NT2/D1 (cell line): ENCODE results near the gene PHACTR1.
"Not testable (repeated sequence)": the region's sequence is repeated elsewhere in the genome, so short reads cannot be mapped to it uniquely, and the experiment has no call there.

ENCODE experiments used
- DNase-seq: peaks from one replicate; pipeline ENCODE4 v3.0.0-alpha.2; 2011; ENCODE audit warnings: low read depth, low spot score
- H3K27me3 ChIP-seq: 2 replicates; pipeline ENCODE4 v1.6.0; 2011; ENCODE audit warnings: mild to moderate bottlenecking; ENCODE audit not compliant: insufficient read length, insufficient read depth
- H3K36me3 ChIP-seq: 2 replicates; pipeline ENCODE4 v1.6.1; 2011; ENCODE audit warnings: mild to moderate bottlenecking, low read length, mixed read lengths; ENCODE audit not compliant: insufficient read depth, insufficient read length
- H3K4me1 ChIP-seq: 2 replicates; pipeline ENCODE4 v1.5.1; 2011; ENCODE audit not compliant: insufficient read depth, insufficient read length
- H3K4me3 ChIP-seq: 2 replicates; pipeline ENCODE4 v1.5.1; 2011; ENCODE audit warnings: low read depth; ENCODE audit not compliant: insufficient read length
- H3K9ac ChIP-seq: 2 replicates; pipeline ENCODE4 v1.6.0; 2011; ENCODE audit warnings: low read depth; ENCODE audit not compliant: insufficient read length
- H3K9me3 ChIP-seq: 2 replicates; pipeline ENCODE4 v1.5.1; 2011; ENCODE audit warnings: mild to moderate bottlenecking, low read length; ENCODE audit not compliant: insufficient read depth
- SUZ12 ChIP-seq: IDR thresholded peaks from 2 replicates; pipeline ENCODE4 v1.6.1; 2011; ENCODE audit not compliant: insufficient read length, insufficient read depth; ENCODE audit errors: extremely low read depth
- YY1 ChIP-seq: IDR thresholded peaks from 2 replicates; pipeline ENCODE4 v1.6.1; 2011; ENCODE audit not compliant: insufficient read length, insufficient read depth
- ZNF274 ChIP-seq: IDR thresholded peaks from 2 replicates; pipeline ENCODE4 v1.6.1; 2011; ENCODE audit warnings: mild to moderate bottlenecking, low read depth, low read length

Gene PHACTR1

DNA sequence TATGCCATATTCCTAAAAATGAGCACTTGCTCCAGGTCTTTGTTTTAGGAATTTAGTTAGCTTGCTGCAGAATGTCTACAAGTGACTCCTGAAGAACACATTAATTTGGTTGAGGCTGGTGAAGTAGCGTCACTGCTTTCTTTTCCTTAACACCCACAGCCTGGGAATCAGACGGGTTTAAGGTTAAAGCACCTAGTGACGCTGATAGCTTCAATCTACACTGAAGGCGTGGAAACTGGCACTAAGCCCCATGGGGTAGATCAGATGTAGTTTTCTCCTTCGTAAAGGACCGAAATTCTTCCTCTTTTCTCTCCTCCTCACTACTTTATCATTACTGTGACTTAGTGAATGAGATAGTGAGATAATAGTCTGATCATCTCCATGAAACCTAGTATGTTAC is 521.5 kb downstream of the PHACTR1 start:
- TF ChIP-seq SUZ12 (no peak), ZNF274 (no peak), YY1 (no peak)
- no peak for DNase-seq
- Histone ChIP-seq H3K9ac (no peak overlapping the region), H3K36me3 (no peaks in the 10 kb centered on the region), H3K4me1 (no peaks in the 10 kb centered on the region), H3K4me3 (no peak overlapping the region), H3K27me3 (no peaks in the 10 kb centered on the region), H3K9me3 (no peaks in the 10 kb centered on the region)

DNA sequence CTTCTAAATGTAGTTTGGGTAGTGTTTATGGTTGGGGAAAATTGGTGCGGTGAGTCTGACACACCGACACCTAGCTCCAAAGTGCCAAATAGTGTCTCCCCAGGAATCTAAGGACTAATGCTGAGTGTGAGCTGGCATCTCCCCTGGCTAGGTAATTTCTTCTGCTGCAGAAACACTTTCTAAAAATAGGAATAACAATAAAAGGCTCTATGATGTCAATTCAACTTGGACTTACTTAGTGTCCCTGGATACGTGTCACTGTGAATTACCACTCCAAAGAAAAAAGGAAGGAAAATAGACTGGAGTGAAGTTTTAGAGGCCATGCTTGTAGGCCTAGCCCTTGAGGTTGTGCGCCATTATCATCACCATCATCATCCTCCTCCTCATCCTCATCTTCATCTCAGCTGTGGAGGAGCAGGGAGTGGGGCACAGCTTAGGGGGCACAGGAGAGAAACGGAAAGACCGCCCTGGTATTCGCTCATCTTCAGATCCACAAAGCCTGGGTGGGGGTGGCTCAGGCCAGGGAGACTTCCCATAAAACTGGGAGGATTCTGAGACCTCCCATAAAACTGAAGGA is 522.2 kb downstream of the PHACTR1 start:
- Histone ChIP-seq H3K36me3 (no peaks in the 10 kb centered on the region), H3K4me3 (no peak overlapping the region), H3K4me1 (no peaks in the 10 kb centered on the region), H3K9me3 (peaks cover 4% of the 10 kb centered on the region; the same call in 1 of the 2 replicates), H3K9ac (no peak overlapping the region), H3K27me3 (no peaks in the 10 kb centered on the region)
- no peak for TF ChIP-seq SUZ12
- TF ChIP-seq ZNF274 = no peak
- DNase-seq = no peak

DNA sequence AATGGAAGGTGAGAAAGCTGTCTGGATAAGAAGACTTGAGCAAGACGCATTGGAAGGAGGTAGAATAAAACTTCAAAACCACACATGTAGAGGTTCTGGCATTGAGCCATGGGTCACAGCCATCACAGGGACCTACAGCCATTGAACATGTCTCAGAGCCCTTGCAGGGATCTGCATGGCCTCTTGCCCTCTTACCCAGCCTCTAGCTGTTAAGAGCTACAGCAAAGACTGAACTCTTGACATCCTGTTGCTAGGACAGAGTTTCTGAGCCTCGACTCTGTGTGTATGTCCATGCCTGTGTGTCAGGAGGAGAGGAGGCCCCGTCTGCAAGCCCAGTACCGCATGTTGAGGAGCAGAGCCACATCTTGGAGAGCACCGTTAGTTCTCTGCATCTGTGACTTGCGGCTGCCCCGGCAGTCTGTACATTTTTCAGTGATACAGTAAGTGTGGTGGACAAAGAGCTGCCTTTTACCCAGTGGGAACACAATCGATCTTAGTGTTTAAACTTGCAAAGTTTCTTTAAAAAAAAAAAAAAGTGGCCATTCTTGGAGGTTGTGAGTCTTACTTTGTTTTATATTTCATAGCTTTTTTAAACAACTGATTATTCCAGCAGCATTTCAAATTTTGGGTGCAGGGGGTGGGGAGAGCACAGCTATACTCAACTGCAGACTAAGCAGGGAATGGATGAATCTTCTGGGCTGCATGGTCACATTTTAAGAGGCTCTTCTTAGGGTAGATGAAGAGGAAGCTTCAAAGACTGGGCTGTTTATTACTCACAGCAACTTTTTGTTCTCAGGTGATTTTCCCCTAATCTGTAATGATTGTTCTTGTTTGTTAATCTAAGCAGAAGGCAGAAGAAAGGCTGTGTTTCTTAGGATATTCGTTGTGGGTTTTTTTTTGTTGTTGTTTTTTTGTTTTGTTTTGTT is 523.2 kb downstream of the PHACTR1 start:
- Histone ChIP-seq H3K9me3 (peaks cover 5% of the 10 kb centered on the region; the same call in 1 of the 2 replicates), H3K4me3 (no peak overlapping the region), H3K9ac (no peak overlapping the region), H3K27me3 (no peaks in the 10 kb centered on the region), H3K36me3 (no peaks in the 10 kb centered on the region), H3K4me1 (no peaks in the 10 kb centered on the region)
- no peak for TF ChIP-seq ZNF274
- TF ChIP-seq SUZ12 = no peak
- TF ChIP-seq YY1 = no peak
- DNase-seq = no peak

DNA sequence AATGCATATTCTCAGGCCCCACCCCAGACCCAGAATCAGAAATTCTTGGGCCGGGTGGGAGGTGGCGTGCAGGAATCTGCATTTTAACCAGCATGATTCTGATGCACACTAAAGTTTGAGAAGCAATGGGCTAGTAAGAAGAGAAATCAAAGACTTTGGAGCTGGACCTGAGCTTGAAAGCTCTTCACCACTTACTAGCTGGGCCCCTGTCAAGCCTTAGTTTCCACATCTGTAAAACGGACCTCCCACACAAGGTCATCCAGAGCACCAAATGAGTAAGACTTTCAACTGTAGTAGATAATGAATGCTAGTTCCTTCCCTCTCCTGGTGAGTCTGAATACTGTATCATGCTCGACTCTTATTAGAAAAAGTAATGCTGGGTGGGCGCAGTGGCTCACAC is 524.8 kb downstream of the PHACTR1 start:
- TF ChIP-seq SUZ12 (no peak), YY1 (no peak), ZNF274 (no peak)
- no peak overlapping the region for H3K4me3 ChIP-seq
- DNase-seq = no peak
- no peaks in the 10 kb centered on the region for H3K36me3 ChIP-seq
- H3K4me1 ChIP-seq = no peaks in the 10 kb centered on the region
- no peaks in the 10 kb centered on the region for H3K27me3 ChIP-seq
- peaks cover 5% of the 10 kb centered on the region; the same call in 1 of the 2 replicates for H3K9me3 ChIP-seq
- no peak overlapping the region for H3K9ac ChIP-seq

DNA sequence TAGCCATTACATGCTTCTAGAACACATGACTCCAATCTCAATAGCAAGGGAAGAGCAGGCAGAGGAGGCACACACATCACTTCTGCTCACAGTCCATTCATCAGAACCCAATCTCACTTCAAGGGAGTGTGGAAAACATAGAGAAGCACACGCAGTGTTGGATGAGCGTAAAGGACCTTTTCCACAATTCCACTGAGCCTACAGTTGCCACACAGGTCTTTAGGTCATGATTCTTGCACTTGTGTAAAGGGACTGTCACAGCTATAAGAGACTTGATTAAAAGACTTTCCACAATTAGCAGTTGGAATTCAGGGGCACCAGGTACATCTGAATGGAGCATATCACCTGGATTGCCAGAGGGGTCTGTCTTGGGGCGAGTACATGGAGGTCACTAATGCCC is 525.6 kb downstream of the PHACTR1 start:
- no peaks in the 10 kb centered on the region for H3K36me3 ChIP-seq
- TF ChIP-seq SUZ12 = no peak
- TF ChIP-seq YY1 = no peak
- TF ChIP-seq ZNF274 = no peak
- peaks cover 5% of the 10 kb centered on the region; the same call in 1 of the 2 replicates for H3K9me3 ChIP-seq
- H3K4me1 ChIP-seq = no peaks in the 10 kb centered on the region
- H3K4me3 ChIP-seq = no peak overlapping the region
- no peaks in the 10 kb centered on the region for H3K27me3 ChIP-seq
- H3K9ac ChIP-seq = no peak overlapping the region
- no peak for DNase-seq

DNA sequence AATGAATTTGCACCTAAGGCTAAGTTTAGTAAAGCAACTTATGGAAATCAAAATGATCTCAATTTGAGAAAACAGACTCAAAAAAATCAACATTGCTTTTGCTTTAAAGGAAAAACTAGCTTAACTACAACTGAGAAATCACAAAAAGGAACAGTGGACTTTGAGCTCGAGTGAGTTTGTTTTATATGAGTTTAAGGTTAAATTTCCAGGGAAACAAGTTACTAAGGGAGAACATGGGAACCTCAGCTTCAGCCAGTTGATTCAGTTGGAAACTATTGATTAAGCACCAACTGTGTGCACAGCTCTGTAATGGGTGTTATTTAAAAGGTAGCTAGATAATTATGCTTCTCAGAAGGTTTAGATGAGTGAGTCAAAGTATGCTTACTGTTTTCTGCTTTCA is 526.0 kb downstream of the PHACTR1 start:
- H3K27me3 ChIP-seq = no peaks in the 10 kb centered on the region
- TF ChIP-seq ZNF274 (no peak), YY1 (no peak), SUZ12 (no peak)
- H3K36me3 ChIP-seq = no peaks in the 10 kb centered on the region
- H3K9ac ChIP-seq = no peak overlapping the region
- no peak for DNase-seq
- no peak overlapping the region for H3K4me3 ChIP-seq
- peaks cover 5% of the 10 kb centered on the region; the same call in 1 of the 2 replicates for H3K9me3 ChIP-seq
- H3K4me1 ChIP-seq = no peaks in the 10 kb centered on the region

DNA sequence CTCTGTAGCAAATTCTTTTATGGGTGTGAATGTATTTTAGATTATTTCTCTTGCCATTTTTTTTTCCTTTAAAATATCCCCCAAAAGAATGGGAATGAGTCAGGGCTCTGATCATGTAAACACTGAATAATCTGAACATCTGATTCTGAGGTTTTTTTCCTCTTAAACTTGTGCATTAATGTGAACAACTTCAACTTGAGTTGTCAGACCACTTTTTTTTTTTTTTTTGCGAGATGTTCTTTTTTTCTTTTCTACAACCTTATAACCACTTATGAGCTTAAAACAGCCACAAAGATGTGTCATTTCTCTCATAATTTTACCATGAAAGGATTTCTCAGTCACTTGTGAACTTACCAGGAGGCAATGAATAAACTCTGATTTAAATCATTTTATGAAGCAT is 526.5 kb downstream of the PHACTR1 start:
- DNase-seq = no peak
- H3K4me3 ChIP-seq = no peak overlapping the region
- H3K36me3 ChIP-seq = no peaks in the 10 kb centered on the region
- H3K9me3 ChIP-seq = peaks cover 5% of the 10 kb centered on the region; the same call in 1 of the 2 replicates
- no peak overlapping the region for H3K9ac ChIP-seq
- TF ChIP-seq ZNF274 = no peak
- no peak for TF ChIP-seq SUZ12
- TF ChIP-seq YY1 = no peak
- H3K4me1 ChIP-seq = no peaks in the 10 kb centered on the region
- H3K27me3 ChIP-seq = no peaks in the 10 kb centered on the region

DNA sequence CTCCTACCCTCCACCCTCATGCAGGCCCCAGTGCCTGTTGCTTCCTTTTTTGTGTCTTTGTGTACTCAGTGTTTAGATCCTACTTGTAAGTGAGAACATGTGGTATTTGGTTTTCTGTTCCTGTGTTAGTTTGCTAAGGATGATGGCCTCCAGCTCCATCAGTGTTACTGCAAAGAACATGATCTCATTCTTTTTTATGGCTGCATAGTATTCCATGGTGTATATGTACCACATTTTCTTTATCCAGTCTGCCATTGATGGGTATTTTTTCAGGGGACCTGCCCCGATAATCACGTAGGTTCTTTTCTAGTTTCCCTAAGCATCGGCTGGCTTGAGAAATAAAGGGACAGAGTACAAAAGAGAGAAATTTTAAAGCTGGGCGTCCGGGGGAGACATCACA is 527.2 kb downstream of the PHACTR1 start:
- not testable (repeated sequence) for DNase-seq, H3K36me3 ChIP-seq, H3K9ac ChIP-seq, H3K27me3 ChIP-seq, H3K4me3 ChIP-seq, H3K9me3 ChIP-seq, H3K4me1 ChIP-seq
